Measurements from ENCODE around the gene PRIM2. TPM values are rescaled to one million over a fixed set of nuclear protein-coding genes. Genes with fewer than 3 reads are reported as not detected.
"Not testable (repeated sequence)": the region's sequence is repeated elsewhere in the genome, so short reads cannot be mapped to it uniquely, and the experiment has no call there.

The PRIM2 gene
- total RNA-seq, 1 experiment from 2014 or later: 24.7 TPM

- H3K27me3 Mint-ChIP-seq (ENCODE audit: insufficient read depth, unreplicated experiment); H3K4me3 Mint-ChIP-seq (ENCODE audit: unreplicated experiment); H3K27ac Mint-ChIP-seq (ENCODE audit: unreplicated experiment); H3K9me3 Mint-ChIP-seq (ENCODE audit: unreplicated experiment); H3K36me3 Mint-ChIP-seq (ENCODE audit: insufficient read depth, unreplicated experiment); DNase-seq; H3K9me3 ChIP-seq; POLR2A ChIA-PET; CTCF ChIA-PET; intact Hi-C loops (cut with micrococcal nuclease; ENCODE audit: unreplicated experiment); H3K36me3 ChIP-seq (ENCODE audit: control insufficient read depth, insufficient read depth, low read length); BruUV-seq (replicated peaks); H3K4me3 ChIP-seq (ENCODE audit: low read depth, low read length); H3K27me3 ChIP-seq (replicated peaks; ENCODE audit: control insufficient read depth, insufficient read depth, low read length): not testable (repeated sequence)
- peaks cover 15% of the 10 kb centered on the region for H3K4me1 Mint-ChIP-seq (ENCODE audit: low read depth, unreplicated experiment)
- peaks cover 18% of the 10 kb centered on the region for H3K4me1 ChIP-seq
Measured at GRCh38 chr6:57496251-57496650, 178.8 kb downstream of the PRIM2 start.

- H3K4me1 ChIP-seq: peaks cover 20% of the 10 kb centered on the region
- H3K36me3 ChIP-seq (ENCODE audit: control insufficient read depth, insufficient read depth, low read length); H3K9me3 ChIP-seq; H3K27me3 ChIP-seq (replicated peaks; ENCODE audit: control insufficient read depth, insufficient read depth, low read length); H3K4me3 ChIP-seq (ENCODE audit: low read depth, low read length); H3K27me3 Mint-ChIP-seq (ENCODE audit: insufficient read depth, unreplicated experiment); CTCF ChIA-PET; BruUV-seq (replicated peaks); H3K9me3 Mint-ChIP-seq (ENCODE audit: unreplicated experiment); H3K36me3 Mint-ChIP-seq (ENCODE audit: insufficient read depth, unreplicated experiment); POLR2A ChIA-PET: not testable (repeated sequence)
- peak in 1 of 2 experiments; percentile 44 for DNase-seq
- H3K4me1 Mint-ChIP-seq (ENCODE audit: low read depth, unreplicated experiment): peaks cover 15% of the 10 kb centered on the region
- H3K4me3 Mint-ChIP-seq (ENCODE audit: unreplicated experiment): peak overlapping the region; percentile 49
- intact Hi-C loops (cut with micrococcal nuclease; ENCODE audit: unreplicated experiment): loop anchor here (2.0 kb wide), 1 partner anchor 66 kb away; no protein-coding TSS in a partner anchor
- peak overlapping the region; percentile 56 for H3K27ac Mint-ChIP-seq (ENCODE audit: unreplicated experiment)
Measured at GRCh38 chr6:57500368-57501021, 183.1 kb downstream of the PRIM2 start.

GRCh38 chr6:57502387-57502786, 185.0 kb downstream of the PRIM2 start:
- H3K4me1 ChIP-seq: peaks cover 20% of the 10 kb centered on the region
- H3K4me3 ChIP-seq (ENCODE audit: low read depth, low read length); DNase-seq; BruUV-seq (replicated peaks); H3K9me3 Mint-ChIP-seq (ENCODE audit: unreplicated experiment); CTCF ChIA-PET; H3K36me3 Mint-ChIP-seq (ENCODE audit: insufficient read depth, unreplicated experiment); intact Hi-C loops (cut with micrococcal nuclease; ENCODE audit: unreplicated experiment); H3K9me3 ChIP-seq; H3K27me3 Mint-ChIP-seq (ENCODE audit: insufficient read depth, unreplicated experiment); H3K4me3 Mint-ChIP-seq (ENCODE audit: unreplicated experiment); POLR2A ChIA-PET; H3K36me3 ChIP-seq (ENCODE audit: control insufficient read depth, insufficient read depth, low read length); H3K27me3 ChIP-seq (replicated peaks; ENCODE audit: control insufficient read depth, insufficient read depth, low read length): not testable (repeated sequence)
- Mint-ChIP-seq H3K4me1 (ENCODE audit: low read depth, unreplicated experiment) (peaks cover 15% of the 10 kb centered on the region), H3K27ac (ENCODE audit: unreplicated experiment) (peak overlapping the region; percentile 66)

GRCh38 chr6:57505251-57505650, 187.8 kb downstream of the PRIM2 start:
- H3K36me3 ChIP-seq (ENCODE audit: control insufficient read depth, insufficient read depth, low read length); H3K9me3 Mint-ChIP-seq (ENCODE audit: unreplicated experiment); CTCF ChIA-PET; H3K27ac Mint-ChIP-seq (ENCODE audit: unreplicated experiment); H3K9me3 ChIP-seq; H3K36me3 Mint-ChIP-seq (ENCODE audit: insufficient read depth, unreplicated experiment); BruUV-seq (replicated peaks); H3K4me3 ChIP-seq (ENCODE audit: low read depth, low read length); intact Hi-C loops (cut with micrococcal nuclease; ENCODE audit: unreplicated experiment); H3K4me1 Mint-ChIP-seq (ENCODE audit: low read depth, unreplicated experiment); H3K27me3 ChIP-seq (replicated peaks; ENCODE audit: control insufficient read depth, insufficient read depth, low read length); H3K27me3 Mint-ChIP-seq (ENCODE audit: insufficient read depth, unreplicated experiment); H3K4me3 Mint-ChIP-seq (ENCODE audit: unreplicated experiment); POLR2A ChIA-PET; DNase-seq: not testable (repeated sequence)
- H3K4me1 ChIP-seq: peaks cover 11% of the 10 kb centered on the region

DNA sequence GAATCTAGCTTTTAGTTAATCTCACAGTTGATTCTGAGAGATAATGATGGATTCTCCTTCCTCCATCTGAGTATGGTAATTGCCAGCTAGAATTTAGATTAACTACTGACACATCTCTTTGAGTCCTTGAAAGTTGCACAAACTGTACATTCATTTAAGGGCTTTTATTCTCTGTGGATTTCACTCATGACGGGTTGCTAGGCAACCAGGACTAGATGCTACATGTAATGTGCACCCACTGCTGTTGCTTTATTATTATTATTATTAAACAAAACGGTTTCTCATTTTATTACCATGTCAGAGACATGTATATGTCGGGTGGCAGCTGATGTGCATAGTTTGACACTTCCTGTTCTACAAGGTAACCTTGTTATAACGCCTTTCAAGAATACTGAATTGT, 193.0 kb downstream of the PRIM2 start:
- H3K36me3 Mint-ChIP-seq (ENCODE audit: insufficient read depth, unreplicated experiment); H3K9me3 ChIP-seq; DNase-seq; H3K4me3 ChIP-seq (ENCODE audit: low read depth, low read length); H3K36me3 ChIP-seq (ENCODE audit: control insufficient read depth, insufficient read depth, low read length); CTCF ChIA-PET; intact Hi-C loops (cut with micrococcal nuclease; ENCODE audit: unreplicated experiment); H3K4me1 ChIP-seq; H3K27ac Mint-ChIP-seq (ENCODE audit: unreplicated experiment); H3K27me3 ChIP-seq (replicated peaks; ENCODE audit: control insufficient read depth, insufficient read depth, low read length); H3K27me3 Mint-ChIP-seq (ENCODE audit: insufficient read depth, unreplicated experiment); H3K4me1 Mint-ChIP-seq (ENCODE audit: low read depth, unreplicated experiment); H3K9me3 Mint-ChIP-seq (ENCODE audit: unreplicated experiment); BruUV-seq (replicated peaks); H3K4me3 Mint-ChIP-seq (ENCODE audit: unreplicated experiment); POLR2A ChIA-PET: not testable (repeated sequence)

DNA sequence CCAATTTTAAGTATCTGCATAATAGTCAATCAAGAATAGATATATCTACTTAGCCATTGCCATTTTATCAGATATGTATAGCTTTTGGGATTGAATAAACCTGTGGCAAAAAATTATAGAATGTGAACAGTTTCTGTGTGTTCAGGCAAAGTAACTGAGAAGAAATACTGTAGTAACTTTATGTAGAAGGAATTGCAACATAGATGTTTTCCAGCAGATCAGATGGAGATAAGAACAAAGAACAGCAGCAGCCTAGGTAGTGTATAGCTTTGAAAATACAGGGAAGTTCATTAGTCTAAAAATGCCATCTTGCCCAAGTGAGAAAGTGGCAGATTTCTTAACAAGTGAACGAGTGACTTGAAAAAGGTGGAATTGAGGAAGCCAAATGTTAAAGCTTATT, 197.7 kb downstream of the PRIM2 start:
- CTCF ChIA-PET; POLR2A ChIA-PET; H3K36me3 Mint-ChIP-seq (ENCODE audit: insufficient read depth, unreplicated experiment); H3K4me1 Mint-ChIP-seq (ENCODE audit: low read depth, unreplicated experiment); H3K27me3 Mint-ChIP-seq (ENCODE audit: insufficient read depth, unreplicated experiment); H3K4me1 ChIP-seq; H3K9me3 ChIP-seq; H3K4me3 Mint-ChIP-seq (ENCODE audit: unreplicated experiment); DNase-seq; intact Hi-C loops (cut with micrococcal nuclease; ENCODE audit: unreplicated experiment); H3K27me3 ChIP-seq (replicated peaks; ENCODE audit: control insufficient read depth, insufficient read depth, low read length); H3K9me3 Mint-ChIP-seq (ENCODE audit: unreplicated experiment); H3K4me3 ChIP-seq (ENCODE audit: low read depth, low read length); BruUV-seq (replicated peaks); H3K27ac Mint-ChIP-seq (ENCODE audit: unreplicated experiment); H3K36me3 ChIP-seq (ENCODE audit: control insufficient read depth, insufficient read depth, low read length): not testable (repeated sequence)

- DNase-seq; BruUV-seq (replicated peaks); H3K27me3 ChIP-seq (replicated peaks; ENCODE audit: control insufficient read depth, insufficient read depth, low read length); H3K27me3 Mint-ChIP-seq (ENCODE audit: insufficient read depth, unreplicated experiment); H3K4me3 Mint-ChIP-seq (ENCODE audit: unreplicated experiment); H3K4me1 ChIP-seq; intact Hi-C loops (cut with micrococcal nuclease; ENCODE audit: unreplicated experiment); H3K36me3 Mint-ChIP-seq (ENCODE audit: insufficient read depth, unreplicated experiment); H3K36me3 ChIP-seq (ENCODE audit: control insufficient read depth, insufficient read depth, low read length); H3K9me3 ChIP-seq; H3K4me3 ChIP-seq (ENCODE audit: low read depth, low read length); H3K4me1 Mint-ChIP-seq (ENCODE audit: low read depth, unreplicated experiment); CTCF ChIA-PET; H3K9me3 Mint-ChIP-seq (ENCODE audit: unreplicated experiment); POLR2A ChIA-PET; H3K27ac Mint-ChIP-seq (ENCODE audit: unreplicated experiment): not testable (repeated sequence)
Measured at GRCh38 chr6:57515845-57516244, 198.4 kb downstream of the PRIM2 start.

Data from Caco-2 (cell line).